GM21717 (cell line): ENCODE results near the gene SDHC.

Source experiments
- ATAC-seq: cut with Tn5 transposase; IDR thresholded peaks from one replicate; pipeline ENCODE4 v1.9.1; 2021; ENCODE audit warnings: mild to moderate bottlenecking, moderate library complexity; ENCODE audit not compliant: unreplicated experiment

Gene SDHC, protein sequence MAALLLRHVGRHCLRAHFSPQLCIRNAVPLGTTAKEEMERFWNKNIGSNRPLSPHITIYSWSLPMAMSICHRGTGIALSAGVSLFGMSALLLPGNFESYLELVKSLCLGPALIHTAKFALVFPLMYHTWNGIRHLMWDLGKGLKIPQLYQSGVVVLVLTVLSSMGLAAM

DNA sequence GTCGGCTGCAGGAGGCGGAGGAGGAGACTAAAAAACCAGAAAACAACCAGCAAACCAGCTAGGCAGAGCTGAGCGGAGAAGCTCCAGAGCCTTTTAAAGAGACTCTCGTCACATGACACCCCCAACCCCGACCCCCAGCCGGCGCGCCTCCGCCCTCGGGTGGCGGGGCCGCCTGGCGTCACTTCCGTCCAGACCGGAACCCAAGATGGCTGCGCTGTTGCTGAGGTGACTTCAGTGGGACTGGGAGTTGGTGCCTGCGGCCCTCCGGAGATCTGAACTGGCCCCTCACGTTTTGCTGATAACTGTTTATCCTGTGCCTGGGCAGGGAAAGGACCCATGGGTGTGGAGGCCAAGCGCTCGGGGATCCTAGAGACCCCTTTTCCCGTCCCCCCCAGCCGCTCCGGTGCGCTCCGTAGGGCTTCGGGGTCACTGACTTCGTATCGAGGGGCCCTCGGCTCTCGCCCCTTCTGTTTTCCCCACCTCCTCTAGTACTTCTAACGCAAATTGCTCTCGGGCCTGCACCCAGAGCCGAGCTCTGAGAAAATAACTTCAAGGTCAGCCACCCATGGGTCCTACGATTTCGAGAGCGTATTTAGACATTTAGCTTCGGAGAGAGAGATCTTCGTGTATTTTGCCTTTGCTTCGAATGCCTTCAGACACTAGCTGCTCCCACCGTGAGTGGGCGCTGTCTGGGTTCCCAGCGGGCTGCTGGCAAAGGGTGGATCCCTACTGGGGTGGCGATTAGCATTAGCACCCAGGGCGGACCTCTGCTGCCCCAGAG is at the start of gene SDHC:
Gene SDHC, plus strand, starts transcription at position 181 of the 781 bp plus-strand sequence. Its CDS starts 25 bp downstream, at position 206.
- peak; percentile 93 for ATAC-seq

DNA sequence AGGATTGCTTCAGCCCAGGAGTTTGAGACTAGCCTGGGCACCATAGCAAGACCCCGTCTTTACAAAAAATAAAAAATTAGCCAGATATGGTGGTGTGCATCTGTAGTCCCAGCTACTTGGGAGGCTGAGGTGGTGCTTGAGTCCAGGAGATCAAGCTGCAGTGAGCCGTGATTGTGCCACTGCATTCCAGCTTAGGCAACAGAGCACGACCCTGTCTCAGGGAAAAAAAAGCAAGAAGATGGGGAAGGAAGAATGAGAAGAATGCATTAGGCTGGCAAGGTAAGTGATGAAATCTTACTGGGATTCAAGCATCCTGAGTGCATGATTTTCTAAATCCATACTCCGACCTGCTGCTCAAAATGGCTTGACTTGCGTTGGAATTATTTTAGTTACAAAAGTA is 48.9 kb upstream of the SDHC start:
- no peak for ATAC-seq

DNA sequence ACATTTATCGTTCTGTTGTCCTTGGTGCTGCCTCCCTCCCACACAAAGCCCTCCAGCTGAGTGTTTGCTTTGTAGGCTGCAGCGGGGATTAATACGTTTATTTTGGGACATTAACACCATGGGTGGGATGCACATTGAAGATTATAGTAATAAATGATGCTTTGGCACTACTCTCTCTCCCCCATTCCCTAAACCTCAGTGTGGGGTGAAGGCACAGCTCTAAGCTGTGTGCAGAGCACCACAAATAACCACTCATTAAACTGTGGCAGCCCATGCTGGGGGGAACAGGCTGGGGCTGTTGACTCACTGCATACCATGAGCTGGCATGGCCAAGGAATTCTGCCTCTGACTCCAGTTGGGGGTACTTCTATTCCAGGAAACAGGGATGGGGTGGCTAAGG is 48.0 kb upstream of the SDHC start:
- ATAC-seq = no peak

DNA sequence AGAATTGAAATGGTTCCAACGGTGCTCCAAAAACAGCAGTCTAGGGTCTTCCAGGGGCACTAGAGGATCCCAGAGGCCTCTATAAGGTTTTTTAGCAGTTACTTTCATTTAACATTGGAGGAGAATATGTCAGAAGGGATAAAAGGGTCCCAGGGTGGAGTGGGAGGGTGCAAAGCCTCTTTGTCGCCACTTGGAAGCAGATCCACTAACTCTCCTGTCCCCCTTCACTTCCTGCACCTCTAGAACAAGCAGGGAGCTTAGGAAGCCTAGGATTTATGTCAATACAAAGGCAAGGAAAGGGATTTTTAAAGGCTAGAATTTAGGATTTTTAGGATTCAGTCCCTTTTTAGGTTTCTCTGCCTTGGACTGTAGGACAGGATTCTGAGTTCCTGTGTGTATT is 47.3 kb upstream of the SDHC start:
- no peak for ATAC-seq

DNA sequence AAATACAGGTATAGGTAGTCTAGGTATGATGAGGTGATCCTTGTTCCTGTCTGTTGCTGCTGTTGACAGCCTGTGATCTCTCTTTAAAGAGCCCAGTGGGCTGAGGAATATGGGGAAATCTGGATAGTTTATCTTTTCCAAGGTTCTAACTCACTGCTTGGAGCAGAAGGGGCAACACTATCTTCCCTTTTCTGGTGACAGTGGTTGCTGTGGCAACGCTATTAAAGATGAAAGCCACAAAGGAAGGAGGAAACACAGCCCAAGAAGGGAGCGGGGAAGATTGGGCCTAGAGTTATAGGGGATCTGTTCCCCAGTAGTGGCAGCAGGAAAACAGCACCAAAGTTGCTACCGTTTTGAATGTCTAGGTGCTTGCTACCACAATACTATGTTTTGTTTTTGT is 46.9 kb upstream of the SDHC start:
- ATAC-seq = no peak

DNA sequence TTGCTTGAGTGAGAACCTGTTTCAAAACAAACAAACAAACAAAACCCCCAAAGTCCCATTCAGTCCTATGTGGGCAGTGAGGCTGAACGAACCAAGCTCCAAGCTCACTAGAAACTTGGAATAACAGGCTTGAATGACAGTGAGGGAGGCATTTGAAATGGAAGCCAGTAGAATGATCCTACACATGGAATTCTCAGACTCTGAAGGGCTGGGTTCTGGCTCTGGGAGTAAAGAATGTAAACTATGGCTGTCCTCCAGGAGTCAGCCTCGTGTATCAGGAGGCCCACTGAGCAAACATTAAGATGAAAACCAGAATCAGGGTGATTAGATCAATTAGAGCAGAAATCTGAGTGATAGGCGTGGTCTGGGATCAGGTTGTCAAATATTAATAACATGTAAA is 40.8 kb upstream of the SDHC start:
- no peak for ATAC-seq

DNA sequence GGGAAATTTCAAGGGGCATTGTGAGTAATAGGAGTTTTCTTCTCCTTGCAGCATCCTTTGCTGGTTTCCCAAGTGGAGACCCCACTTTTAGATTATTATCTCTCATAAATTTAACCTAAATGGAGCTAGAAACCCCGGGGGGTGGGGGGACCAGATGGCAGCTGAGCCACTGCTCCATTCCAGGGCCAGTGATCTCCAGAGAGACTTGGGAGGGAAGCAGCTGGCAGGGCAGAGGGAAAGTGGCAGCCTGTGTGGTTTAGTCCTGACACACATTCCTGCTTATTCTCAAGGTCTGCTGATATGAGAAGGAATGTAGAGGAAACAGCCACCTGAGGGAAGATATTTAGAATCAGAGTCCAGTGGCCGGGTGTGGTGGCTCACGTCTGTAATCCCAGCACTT is 39.3 kb upstream of the SDHC start:
- no peak for ATAC-seq

DNA sequence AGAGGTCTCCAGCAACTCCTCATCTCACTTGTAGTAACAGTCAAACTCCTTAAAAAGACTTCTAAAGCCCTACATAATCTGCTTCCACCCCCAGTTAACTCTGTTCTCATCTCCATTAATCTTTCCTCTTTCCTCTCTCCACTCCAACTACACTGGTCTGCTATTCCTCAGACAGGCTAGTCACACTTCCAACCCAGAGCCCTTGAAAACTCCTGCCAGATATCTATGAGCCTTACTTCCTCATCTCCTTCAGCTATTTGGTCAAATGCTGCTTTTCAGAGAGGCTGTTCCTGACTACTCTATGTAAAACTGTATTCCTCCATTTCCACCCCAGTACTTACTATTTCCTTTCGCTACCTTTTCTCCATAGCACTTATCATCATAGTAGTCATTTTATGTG is 31.2 kb upstream of the SDHC start:
- ATAC-seq = no peak

DNA sequence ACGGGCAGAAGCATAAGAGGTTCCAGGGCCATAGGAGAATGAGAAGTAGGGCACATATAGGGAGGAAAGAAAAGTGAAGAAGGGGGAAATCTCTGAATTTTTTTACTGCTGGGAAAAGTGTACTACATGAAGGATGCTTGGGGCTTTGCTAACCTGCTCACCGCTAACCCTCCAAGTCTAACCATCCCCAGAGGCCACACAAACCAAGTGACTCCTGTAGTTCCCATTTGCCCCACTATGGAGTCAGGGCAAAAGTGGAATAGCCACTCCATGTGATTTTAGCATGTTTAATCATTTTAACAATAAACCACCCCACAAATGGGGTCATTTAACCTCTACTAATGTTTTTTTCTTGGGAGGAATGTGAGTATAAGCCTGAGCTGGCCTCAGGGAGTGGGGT is 29.1 kb upstream of the SDHC start:
- no peak for ATAC-seq

DNA sequence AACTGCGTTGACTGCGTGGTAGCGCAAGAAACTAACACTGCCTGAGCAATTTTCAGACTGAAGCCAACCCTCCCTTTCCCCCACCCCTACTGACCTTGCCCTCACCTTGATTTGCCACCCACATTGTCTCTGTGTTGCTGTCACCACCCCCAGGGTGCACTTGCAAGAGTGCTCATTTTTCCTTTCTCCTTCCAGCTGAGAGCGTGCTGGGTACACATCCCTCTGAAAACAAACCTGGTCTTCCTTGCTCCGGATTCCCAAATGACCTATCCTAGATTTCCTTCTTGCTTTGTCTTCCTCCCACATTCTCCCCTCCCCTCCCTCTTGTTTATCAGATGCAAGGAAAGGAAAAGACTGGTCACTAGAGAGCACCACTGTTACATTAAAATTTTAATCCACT is 28.7 kb upstream of the SDHC start:
- ATAC-seq = no peak

DNA sequence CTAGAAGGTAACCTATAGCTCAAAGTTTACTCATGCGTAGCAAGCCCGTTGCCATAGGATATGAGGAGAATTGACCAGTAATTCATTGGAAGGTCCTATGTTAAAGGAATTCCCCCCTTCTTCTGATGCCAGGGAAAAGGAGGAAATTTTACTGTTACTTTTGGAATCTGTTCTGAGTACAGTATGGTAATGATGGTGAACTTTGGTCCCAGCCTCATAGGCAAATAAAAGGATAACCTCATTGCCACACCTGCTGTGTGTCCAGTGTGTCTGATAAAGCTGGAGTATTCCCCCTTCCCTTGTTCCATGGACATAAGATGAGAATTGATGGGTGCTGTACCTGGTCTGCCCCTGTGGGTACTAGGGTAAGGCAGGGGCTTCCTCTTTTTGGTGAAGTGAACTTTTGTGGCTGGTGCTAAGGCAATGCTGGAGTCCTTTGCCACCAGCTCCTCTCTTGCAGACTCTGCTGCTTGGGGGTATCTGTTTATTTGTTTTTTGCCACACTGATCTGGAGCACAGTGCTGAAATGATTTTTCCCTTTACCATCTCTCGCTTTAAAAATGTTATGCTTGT is 26.6 kb upstream of the SDHC start:
- no peak for ATAC-seq

DNA sequence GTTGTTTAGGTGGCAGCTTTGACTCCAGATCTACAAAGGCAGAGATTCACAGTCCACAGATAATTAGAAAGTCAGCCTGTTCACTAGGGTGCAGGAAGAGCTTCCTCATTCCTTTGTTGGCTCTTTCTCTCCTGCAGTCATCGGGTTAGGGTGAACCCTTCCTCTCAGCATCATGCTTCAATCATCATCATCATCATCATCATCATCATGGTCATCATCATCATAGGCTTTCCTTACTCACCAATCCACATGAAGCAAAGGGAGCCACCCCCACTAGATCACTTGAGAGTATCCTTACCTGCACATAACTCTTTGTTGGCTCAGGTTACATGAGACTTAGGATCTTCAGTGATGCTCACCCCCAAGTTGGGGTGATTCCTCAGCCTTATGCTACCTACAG is 23.4 kb upstream of the SDHC start:
- ATAC-seq = no peak

DNA sequence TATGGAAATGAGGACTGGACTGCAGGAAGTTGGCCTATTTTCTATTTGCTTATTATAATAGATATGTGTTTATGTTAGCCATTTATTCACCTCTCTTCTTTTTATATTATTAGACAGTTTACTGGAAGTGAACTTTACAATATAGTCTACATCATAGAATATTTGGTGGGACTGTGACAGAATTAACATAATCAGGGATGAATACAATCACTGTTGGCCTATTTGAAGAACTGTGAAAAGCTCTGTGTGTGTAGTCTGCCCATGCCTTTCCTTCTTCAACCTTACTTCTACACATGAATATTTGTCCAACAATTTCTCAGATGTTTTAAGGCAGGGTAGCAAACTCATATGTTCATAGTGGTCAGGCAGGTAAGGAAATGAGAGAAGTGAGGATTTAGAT is 16.8 kb upstream of the SDHC start:
- ATAC-seq = no peak

DNA sequence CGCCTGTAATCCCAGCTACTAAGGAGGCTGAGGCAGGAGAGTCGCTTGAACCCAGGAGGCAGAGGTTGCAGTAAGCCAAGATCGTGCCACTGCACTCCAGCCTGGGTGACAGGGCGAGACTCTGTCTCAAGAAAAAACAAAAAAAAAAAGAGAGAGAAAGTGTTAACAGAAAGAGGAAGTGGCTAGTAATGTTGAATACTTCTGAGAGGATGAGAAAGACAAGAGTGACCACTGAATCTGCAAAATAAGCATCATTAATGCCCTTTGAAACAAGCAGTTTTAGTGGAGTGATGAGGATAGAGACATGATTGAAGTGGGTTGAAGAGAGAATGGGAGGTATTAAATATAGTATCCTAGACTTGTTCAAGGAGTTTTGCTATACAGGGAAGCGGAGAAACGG is 16.1 kb upstream of the SDHC start:
- no peak for ATAC-seq

DNA sequence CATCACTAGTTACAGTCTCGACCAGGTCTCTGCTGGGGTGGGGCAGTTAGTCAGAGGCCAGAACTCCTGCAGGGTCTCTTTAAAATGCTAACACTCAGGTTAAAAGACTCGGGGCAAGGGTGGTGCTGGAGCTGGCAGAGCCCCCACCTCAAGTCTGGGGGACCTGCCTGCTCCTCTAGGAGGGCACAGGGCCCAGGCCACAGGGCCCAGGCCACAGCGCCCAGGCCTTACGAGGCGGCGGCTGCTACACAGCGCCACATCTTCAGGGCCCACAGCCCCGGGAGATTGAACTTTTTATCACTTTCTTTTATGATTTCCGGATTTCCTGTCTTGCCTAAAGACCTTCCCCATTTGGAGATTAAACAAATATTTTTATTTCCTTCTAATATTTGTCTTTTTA is 14.8 kb upstream of the SDHC start:
- ATAC-seq = no peak

DNA sequence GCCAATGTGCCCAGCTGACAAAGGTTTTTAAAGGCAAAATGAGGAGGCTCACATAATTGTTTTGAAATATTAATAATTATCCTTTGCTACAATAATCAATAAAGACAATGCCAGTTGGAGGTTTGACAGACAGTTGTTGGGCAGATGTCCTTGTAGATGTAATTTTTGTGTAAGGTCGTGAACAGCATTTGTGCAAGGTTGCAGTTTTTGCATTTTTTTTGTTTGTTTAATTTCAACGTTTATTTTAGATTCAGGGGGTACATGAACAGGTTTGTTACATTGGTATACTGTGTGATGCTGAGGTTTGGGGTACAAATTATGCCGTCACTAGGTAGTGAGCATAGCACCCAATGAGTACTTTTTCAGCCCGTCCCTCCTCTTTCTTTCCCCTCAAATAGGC is 13.7 kb upstream of the SDHC start:
- ATAC-seq = no peak

DNA sequence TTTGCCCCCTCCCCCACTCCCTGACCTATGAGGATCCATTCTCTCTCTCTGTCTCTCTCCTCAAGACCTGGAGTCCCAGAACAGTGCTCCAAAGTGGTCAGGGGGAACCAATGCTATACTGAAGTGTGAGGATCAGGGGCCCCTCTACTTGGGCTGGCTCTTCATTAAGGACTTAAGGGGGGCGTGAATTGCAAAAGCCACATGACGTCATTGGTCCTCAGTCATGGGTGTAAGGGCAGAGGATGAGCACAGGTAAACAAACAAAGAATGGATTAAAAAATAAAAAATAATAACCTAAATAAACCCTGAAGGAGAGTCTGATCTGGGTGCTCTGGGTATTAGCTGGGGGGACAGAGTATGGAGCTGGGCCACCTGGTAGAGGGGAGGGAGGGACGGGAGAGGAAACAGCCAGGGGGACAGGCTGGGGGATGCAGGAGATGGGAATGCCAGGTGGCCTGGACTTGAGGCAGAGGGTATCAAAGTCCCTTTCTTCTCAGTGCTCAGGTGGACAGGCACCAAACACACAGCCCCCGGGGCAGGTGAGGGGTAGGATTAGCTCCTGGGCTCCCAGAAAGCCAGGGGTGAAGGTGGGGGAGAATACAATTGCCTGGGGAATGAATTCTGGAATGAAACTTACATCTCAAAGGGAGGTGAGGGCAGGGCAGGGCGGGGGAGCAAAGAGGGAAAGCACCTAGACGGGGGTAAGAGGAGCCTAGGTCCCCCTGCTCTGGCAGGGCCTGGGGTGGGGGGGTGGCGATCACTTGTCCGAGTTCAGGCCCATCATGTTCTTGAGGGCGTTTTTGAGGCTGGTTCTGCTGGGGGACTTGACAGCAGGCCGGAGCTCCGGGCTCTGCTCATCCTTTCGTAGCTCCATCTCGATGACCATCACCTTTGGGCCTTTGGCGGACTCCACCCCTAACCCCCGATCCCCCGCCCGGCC is 9.0 kb upstream of the SDHC start:
- ATAC-seq = no peak

DNA sequence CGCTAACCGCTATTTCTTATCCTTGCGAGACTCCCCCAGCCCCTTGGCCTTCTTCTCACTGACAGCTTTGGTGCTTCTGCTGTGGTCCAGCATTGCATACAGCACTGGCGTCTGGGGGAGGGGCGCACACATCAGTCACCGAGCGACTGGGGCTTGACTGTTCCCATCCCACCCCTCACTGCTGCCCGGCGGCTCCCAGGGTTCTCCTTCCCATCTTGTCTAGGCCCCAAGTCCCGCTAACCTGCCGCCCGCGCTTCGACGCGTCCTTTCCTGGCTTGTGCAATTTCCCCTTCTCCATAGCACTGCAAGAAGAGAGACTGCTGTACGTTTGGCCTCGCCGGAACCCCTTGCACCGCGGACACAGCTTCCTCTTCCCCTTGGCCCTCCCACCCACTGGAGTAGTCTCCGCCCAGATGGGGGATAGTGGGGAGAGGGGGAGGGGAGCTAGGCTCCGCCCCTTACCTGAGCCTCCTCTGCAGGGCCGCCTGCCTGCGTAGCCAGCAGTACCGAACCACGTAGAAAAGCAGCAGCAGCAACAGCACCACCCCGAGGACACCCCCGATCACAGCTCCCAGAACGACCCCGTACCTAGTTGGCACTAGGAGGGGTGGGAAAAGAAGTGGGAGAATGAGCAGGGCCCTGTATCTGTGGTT is 8.2 kb upstream of the SDHC start:
- peak; percentile 82 for ATAC-seq

DNA sequence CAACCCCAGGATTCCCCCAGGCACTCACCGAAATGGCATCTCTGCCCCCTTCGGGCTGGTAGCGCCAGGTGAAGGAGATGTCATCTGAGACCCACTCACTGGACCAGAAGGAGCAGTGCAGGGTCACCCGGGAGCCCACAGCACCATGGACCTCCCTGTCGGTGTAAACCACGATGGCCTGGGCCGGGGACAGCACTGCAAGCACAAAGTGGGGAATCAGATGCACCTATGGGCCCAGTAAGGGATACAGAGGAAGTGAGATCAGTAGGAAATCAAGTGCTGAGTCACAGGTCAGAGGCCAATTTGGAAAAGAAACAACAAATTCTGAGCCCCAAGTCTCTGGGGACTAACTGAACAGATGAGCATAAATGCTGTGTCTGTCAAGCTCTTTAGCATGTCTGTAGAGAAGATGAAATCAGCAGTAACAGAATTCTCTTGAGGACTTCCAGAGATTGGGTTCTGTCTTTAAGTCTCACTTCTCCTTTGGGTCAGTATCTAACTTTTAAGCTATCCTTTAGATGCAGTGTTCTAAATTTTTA is 6.9 kb upstream of the SDHC start:
- ATAC-seq = no peak

DNA sequence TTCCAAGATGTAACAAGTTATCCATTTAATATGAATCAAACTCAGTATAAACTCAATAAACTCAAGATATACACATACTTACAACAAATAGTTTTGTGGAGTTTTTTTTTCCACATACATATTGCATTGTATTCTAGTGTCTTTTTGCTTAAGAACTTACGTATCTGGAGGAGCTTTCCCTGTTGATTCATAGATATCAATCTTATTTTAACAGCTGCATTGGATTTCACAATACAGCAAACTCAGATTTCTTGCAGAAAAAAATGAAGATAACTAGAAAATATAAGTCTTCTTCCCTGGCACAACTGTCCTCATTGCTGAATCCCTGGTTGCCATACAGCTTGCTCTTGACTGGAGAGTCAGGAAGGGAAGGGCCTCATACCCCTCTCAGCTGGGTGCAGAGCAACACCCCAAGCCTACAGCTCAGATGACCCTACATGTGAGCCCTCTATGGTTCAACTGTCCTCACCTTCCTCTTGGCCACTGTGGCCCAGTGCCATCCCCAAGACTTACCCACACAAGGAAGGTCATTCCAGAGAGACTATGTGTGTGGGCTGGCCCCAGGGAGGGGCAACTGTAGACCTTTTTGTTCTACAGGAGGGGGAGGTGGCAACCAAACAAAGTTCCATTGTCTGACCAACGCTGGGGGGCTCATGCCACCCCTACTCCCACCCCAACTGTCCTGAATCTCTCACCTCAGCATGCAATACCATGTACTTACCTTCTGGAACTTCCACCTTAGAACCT is 6.1 kb upstream of the SDHC start:
- ATAC-seq = no peak
